SU-DHL-6 (cell line): ENCODE results near the gene MTERF4.

ENCODE experiments used
- CTCF ChIP-seq: fragments of 200-600 bp; sonication (generic); IDR thresholded peaks from one replicate; pipeline ENCODE4 v1.5.1; 2017; ENCODE audit warnings: antibody characterized with exemption, mild to moderate bottlenecking, low read length, moderate library complexity; ENCODE audit not compliant: insufficient read depth, poor library complexity, severe bottlenecking
- EZH2phosphoT487 ChIP-seq: fragments of 200-600 bp; sonication (generic), shearing (Covaris generic); conservative IDR thresholded peaks from 2 replicates; pipeline ENCODE4 v1.6.1; 2018; ENCODE audit warnings: mild to moderate bottlenecking, antibody characterized with exemption, low read length, moderate library complexity, mixed read lengths

- TF ChIP-seq CTCF (no peak), EZH2phosphoT487 (no peak)
These were observed 49.3 kb downstream of the MTERF4 start for GRCh38 chr2:241052677-241053360.
